NCI-H82 (cell line): Measurements from ENCODE around the gene BAIAP2L1.
"Not testable (repeated sequence)": the region's sequence is repeated elsewhere in the genome, so short reads cannot be mapped to it uniquely, and the experiment has no call there.

Experiments used
- DNase-seq: peaks from one replicate; lab custom pipeline; 2025; lab: John Stamatoyannopoulos, UW

Gene BAIAP2L1, protein sequence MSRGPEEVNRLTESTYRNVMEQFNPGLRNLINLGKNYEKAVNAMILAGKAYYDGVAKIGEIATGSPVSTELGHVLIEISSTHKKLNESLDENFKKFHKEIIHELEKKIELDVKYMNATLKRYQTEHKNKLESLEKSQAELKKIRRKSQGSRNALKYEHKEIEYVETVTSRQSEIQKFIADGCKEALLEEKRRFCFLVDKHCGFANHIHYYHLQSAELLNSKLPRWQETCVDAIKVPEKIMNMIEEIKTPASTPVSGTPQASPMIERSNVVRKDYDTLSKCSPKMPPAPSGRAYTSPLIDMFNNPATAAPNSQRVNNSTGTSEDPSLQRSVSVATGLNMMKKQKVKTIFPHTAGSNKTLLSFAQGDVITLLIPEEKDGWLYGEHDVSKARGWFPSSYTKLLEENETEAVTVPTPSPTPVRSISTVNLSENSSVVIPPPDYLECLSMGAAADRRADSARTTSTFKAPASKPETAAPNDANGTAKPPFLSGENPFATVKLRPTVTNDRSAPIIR

DNA sequence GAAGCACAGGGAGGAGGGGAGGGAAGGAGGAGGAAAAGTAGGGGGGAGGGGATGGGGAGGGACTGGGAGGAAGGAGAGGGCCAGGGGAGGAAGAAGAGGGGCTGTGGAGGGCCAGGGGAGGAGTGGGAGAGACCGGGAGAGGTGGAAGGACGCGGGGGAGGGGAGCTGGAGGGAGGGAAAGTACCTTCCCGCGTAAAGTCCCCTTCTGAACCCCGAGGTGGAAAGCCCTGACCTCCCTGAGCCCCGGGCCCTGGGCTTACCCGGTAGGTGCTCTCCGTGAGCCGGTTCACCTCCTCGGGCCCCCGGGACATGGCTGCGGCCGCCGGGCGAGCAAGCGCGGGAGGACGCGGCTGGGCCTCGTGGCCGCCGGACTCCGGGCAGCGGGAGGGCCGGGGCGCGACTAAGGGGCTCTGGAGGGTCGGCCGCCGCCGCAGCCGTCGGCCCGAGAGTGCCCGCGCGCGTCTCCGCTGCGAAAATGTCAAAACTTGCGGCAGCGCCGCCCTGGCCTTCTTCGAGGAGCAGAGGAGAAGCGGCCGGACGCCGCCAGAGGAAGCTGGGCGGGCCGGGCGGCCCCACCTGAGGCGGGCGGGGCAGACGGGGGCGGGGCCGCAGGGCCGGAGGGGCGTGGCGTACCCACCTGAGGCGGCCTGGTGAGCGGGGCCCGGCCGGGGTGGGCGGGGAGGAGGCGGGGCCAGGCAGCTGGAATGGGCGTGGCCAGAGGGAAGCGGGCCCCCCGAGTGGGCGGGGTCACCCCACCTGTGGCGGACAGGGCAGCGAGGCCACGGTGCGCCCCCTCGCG, at the start of gene BAIAP2L1:
Gene BAIAP2L1 (minus strand): TSS at position 549 of the 799 bp plus-strand sequence. CDS start 238 bp downstream, at position 311.
- DNase-seq: peak; percentile 93

DNA sequence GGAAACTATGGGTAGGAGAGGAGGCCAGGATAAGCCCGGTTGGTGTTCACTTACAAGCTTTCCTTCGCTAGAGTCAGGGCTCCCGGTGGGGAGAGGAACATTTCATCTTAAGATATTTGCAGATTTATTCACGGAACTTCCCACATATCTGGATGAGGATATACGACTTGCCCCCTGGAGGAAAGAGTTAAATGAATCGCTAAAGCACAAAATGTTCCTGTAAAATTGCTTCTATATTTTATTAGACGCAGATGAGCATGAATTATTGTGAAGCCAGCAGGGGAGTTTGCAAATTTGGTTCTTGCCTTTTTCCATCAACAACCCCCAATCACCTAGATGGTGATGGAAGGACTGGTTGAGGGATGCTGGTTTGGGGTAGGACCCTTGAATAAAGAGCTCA, 47.9 kb upstream of the BAIAP2L1 start:
- DNase-seq: no peak

DNA sequence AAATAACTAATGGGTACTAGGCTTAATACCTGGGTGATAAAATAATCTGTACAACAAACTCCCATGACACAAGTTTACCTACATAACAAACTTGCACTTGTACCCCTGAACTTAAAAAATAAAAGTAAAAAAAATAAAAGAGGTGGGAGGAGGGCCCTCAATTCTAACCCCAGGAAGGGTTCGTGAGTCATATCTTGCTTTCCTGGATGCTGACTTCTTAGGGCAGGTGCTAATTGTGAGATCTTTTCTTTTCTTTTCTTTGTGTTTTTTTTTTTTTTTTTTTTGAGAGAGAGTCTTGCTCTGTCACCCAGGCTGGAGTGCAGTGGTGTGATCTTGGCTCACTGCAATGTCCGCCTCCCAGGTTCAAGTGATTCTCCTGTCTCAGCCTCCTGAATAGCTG, 40.1 kb upstream of the BAIAP2L1 start:
- not testable (repeated sequence) for DNase-seq

DNA sequence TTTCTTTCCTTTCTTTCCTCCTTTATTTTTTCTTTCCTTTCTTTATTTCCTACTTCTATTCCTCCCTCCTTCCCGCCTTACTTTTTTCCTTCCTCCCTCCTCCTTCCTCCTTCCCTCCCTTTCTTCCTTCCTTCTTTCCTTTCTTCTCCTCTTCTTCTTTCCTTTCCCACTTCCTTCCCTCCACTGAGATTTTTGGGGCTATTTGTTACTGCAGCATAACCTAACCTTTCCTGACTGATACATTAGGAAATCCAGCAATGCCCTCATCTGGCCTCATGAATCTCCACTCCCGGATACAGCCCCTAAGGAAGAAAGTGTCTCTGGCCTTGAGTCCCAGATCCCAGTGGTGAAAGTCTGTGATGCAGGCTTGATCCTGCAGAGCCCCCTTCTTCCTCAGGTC, 38.6 kb upstream of the BAIAP2L1 start:
- DNase-seq: no peak

DNA sequence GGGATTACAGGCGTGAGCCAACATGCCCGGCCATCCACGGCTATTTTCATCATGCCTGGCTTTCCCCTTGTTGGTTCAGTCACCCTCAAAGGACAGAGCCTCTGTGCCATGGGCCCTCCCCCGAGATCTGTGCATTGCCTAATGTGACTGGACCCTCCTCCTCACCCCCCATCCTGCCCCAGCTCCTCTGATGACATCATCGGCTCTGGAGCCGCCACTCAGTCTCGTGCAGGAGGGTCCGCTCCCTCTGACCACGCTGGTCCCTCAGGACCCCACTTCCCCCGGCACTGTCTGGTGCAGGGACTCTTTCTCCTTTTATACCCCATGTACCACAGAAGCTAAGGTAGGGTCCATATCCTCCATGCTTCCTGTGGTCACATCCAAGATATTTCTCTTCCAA, 33.2 kb upstream of the BAIAP2L1 start:
- no peak for DNase-seq

DNA sequence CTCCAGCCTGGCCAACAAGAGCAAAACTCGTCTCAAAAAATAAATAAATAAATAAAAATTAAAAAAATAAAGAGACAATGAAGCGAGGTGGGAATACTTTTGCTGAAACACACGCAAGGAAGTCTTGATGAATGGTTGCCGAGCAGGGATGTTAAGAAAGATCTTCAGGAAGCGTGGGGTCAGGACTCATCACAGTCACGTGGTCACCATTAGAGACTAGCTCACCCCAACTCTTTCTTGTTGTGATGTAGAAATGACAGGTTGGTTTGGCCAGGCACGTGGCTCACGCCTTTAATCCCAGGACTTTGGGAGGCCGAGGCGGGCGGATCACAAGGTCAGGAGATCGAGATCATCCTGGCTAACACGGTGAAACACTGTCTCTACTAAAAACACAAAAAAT, 28.9 kb upstream of the BAIAP2L1 start:
- DNase-seq: no peak

DNA sequence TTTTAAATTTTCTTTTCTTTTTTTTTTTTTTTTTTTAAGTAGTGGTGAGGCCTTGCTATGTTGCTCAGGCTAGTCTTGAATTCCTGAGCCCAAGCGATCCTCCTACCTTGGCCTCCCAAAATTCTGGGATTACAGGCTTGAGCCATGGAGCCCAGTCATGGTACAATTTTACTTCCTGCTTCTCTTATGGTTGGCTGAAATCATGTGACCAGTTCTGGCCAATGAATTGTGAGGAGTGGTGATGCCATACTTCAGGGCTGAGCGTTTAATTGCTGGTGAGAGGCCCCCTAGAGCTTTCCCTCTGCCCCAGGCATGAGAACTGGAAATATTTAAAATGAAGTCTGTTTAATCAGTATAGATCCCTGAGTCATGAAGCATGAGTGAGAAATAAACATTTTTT, 22.2 kb upstream of the BAIAP2L1 start:
- peak; percentile 51 for DNase-seq

DNA sequence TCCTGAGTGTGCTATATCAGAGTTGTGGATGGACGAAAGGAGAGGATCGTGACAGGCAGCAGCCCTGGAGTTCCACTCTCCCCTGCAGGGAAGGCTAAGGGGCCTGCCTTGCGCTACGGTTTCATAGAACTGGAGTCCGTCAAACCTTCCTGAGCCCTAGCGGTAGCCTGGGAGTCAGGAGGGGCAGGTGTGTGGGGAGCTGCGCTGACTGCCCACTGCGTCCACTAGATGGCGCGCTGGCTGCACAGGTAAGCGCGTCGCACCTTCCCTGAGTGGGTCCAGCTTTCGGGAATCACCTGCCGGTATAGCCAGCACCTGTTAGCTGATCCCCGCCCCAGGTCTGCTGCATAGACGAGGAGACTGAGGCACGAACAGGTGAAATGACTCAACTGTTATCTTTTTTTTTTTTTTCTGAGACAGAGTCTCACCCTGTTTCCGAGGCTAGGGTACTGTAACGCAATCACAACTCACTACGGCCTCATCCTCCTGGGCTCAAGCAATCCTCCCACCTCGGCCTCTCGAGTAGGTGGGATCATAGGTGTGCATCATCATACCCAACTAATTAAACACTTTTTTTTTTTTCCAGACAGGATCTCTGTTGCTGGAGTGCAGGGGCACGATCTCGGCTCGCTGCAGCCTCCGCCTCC, 20.2 kb upstream of the BAIAP2L1 start:
- DNase-seq: peak; percentile 80

DNA sequence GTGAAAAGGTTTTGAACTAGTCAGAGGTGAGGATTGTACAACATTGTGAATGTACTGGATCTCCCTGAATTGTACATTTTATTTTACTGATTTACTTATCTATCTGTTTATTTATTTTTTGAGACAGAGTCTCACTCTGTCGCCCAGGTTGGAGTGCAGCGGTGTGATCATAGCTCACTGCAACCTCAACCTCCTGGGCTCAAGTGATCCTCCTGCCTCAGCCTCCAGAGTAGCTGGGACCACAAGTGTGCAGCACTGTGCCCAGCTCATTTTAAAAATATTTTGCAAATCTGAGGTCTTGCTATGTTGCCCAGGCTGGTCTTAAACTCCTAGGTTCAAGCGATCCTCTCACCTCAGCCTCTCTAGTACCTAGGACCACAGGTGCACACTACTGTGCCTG, 19.1 kb upstream of the BAIAP2L1 start:
- not testable (repeated sequence) for DNase-seq

DNA sequence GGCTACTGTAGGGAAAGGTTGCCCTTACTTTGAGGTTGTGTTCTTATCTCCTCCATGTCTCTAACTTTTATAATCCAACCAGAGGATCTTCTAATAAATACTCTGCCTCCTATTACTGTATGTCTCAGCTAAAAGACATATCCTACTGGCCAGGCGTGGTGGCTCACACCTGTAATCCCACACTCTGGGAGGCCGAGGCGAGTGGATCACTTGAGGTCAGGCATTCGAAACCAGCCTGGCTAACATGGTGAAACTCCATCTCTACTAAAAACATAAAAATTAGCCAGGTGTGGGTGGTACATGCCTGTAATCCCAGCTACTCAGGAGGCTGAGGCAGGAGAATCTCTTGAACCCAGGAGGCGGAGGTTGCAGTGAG, 18.4 kb upstream of the BAIAP2L1 start:
- DNase-seq: not testable (repeated sequence)

DNA sequence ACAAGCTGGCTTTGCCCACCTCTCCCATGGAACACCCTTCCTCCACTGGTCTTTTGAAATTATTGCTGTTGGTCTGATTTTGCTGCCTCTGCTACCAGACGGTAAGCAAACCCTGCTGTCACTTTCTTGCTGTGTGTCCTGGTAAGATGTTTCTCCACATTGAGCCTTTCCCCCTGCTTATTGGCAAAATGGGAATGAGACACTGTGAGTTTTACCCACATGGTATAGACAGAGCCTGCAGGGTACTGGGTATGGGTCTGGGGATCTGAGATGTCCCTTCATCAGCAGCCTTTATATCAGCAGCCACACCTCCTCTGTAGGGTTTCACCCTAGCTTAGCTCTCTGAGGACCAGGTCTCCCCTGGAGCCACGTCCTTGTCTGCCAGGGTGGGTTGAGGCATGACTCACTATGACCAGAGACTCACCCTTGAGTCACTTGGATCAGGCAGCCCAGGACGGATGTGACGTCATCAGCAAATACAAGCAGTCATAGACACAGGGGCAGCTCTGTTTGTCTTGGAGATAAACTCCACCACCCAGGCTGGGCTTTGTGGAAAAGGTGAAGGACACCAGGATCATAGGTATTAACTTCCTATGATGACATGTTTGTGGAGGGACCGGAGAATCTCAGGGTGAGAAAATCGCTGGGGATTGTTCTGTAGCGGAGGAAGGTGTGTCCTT, 17.9 kb upstream of the BAIAP2L1 start:
- DNase-seq: no peak

DNA sequence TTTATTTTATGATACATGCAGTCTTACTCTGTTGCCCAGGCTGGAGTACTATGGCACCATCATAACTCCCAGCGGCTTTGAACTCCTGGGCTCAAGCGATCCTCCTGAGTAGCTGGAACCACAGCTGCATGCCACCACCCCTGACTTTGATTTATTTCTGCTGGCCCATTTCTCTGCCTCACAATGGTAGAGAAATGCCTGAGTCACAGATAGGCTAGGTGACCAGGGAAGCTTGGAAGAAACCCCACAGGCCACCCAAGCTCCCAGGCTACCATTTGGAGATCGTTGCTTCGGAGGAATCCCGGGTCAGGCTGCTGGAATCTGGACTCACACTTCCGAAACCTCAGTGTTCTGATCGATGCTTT, 17.4 kb upstream of the BAIAP2L1 start:
- DNase-seq: no peak

DNA sequence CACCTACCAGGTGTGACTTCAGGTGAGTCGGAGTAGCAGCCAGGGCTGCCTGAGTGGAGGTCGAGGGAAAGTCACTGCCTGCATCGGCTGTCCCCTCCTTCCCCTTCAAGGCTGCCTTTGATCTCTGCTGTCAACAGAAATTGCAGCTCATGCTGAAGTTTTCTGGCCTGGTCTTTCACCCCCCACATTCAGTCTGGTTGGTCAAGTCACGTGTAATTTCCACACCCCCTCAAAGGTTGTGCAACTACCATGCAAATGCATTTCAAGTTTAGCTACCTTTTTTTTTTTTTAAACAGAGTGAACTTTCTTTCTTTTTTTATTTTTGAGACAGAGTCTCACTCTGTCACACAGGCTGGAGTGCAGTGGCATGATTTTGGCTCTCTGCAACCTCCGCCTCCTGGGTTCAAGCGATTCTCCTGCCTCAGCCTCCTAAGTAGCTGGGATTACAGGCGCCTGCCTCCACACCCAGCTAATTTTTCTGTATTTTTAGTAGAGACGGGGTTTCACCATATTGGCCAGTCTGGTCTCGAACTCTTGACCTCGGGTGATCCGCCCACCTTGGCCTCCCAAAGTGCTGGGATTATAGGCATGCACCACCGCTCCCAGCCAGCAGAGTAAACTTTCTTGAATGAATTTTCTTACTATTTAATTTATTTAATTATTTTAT, 16.8 kb upstream of the BAIAP2L1 start:
- DNase-seq: not testable (repeated sequence)

DNA sequence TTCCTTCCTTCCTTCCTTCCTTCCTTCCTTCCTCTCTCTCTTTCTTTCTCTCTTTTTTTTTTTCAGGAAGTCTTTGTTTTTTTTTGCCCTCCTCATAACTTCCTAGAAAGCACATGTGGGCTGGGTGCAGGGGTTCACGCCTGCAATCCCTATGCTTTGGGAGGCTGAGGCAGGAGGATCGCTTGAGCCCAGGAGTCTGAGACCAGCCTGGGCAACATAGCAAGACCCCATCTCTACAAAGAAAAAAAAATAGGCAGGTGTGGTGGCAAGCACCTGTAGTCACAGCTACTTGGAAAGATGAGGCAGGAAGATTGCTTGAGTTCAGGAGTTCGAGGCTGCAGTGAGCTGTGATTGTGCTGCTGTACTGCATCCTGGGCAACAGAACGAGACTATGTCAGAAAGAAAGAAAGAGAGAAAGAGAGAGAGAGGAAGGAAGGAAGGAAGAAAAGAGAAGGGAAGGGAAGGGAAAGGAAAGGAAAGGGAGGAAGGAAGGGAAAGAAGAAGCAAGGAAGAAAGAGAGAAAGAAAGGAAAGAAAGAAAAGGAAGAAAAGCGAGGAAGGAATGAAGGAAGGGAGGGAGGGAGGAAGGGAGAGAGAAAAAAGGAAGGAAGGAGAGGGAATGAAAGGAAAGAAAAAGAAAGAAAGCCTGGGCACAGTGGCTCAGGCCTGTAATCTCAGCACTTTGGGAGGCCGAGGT, 13.5 kb upstream of the BAIAP2L1 start:
- DNase-seq: no peak

DNA sequence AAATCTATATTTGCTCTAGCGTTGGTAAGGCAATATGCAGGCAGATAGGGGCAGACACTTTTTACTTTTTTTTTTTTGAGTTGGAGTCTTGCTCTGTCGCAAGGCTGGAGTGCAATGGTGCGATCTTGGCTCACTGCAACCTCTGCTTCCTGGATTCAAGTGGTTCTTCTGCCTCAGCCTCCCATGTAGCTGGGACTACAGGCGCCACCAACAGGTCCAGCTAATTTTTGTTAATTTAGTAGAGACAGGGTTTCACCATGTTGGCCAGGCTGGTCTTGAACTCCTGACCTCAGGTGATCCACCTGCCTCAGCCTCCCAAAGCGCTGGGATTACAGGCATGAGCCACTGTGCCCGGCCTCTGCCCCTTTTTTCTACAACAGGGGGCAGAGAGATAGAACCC, 12.8 kb upstream of the BAIAP2L1 start:
- DNase-seq: not testable (repeated sequence)

DNA sequence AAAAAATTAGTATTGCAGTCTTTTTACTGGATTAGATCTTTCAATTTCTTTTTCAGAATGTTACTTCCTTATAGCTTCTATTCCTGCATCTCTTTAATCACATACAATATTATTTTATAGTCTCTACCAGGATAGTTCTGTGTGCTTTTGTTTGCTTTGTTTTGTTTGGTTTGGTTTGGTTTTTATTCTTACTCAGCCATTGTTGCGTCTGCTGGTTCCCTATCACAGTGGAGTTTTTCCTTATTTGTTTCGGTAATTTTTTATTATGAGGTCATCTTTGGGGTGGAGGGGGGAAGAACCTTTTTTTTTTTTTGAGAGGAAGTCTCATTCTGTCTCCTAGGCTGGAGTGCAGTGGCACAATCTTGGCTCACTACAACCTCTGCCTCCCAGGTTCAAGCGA, 9.0 kb upstream of the BAIAP2L1 start:
- DNase-seq: no peak

DNA sequence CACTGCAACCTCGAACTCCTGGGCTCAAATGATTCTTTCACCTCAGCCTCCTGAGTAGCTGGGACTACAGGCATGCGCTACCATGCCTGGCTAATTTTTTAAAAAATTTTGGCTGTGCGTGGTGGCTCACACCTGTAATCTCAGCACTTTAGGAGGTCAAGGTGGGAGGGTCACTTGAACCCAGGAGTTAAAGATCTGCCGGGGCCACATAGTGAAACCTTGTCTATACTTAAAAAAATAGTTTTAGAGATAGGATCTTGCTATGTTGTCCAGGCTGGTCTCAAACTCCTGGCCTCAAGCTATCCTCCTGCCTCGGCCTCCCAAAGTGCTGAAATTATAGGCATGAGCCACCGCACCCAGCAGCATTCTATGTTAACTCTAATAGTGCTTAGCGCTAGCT, 7.3 kb upstream of the BAIAP2L1 start:
- not testable (repeated sequence) for DNase-seq

DNA sequence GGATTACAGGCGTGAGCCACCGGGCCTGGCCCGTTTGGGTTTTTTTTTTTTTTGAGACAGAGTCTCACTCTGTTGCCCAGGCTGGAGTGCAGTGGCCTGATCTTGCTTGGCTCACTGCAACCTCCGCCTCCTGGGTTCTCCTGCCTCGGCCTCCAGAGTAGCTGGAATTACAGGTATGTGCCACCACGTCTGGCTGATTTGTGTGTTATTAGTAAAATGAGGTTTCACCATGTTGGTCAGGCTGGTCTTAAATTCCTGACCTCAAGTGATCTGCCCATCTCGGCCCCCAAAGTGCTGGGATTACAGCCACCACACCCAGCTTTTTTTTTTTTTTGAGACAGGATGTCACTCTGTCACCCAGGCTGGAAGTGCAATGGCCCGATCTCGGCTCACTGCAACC, 5.9 kb upstream of the BAIAP2L1 start:
- no peak for DNase-seq

DNA sequence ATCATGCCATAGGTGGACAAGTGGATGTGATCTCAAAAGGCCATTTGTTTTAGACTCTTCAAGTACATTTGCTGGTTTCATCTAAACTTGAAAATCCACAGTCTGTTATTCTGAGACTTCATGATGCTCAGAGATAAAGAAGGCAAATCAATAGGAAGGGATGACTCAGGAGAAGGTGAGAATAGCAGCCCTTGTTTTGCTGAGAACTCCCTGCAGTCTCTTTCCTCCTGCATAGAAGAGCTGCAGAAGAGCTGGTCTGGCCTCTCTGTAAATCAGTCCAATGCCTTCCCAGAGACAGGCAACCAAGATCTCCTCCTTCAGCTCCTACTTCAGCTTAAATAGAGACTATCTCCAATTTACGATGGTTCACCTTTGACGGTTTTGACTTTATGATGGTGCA, 4.0 kb upstream of the BAIAP2L1 start:
- no peak for DNase-seq

DNA sequence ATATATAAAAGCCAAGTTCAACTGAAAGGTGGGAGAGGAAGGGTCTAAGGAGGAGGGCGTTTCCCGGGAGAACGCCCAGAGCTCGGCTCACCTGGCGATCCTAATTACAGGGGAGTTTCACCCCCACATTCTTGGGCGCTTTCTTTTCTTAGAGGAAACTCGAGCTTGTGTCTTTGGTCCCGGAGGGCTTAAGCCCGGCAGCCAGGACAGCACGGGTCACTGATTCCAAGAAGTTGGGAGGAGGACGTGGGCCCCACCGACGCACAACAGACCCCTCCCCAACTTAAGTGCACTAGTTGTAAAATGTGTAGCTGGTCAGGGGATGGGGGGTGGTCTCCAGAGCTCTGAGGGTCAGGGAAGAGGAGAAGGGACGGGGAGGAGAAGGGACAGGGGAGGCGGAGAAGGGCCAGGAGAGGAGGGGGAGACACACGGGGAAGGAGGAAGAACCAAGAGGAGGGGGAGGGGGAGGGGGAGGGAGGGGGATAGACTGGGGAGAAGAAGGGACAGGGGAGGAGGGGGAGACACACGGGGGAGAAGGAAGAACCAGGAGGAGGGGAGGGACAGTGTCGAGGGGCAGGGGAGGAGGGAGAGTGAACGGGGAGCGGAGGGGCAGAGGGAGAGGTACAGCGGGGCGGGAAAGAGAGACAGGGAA, 874 bp downstream of the BAIAP2L1 start:
- peak; percentile 29 for DNase-seq
